Hematopoietic multipotent progenitor cell treated with erythropoietin and hydrocortisone succinate and interleukin-3 and kit ligand, for 8 days (in vitro differentiated cells): Measurements from ENCODE around the gene ADNP.
"Not testable (repeated sequence)": the region's sequence is repeated elsewhere in the genome, so short reads cannot be mapped to it uniquely, and the experiment has no call there.

Experiments used
- DNase-seq: peaks from one replicate; pipeline ENCODE4 v3.0.0-alpha.2; 2015

The ADNP gene

DNA sequence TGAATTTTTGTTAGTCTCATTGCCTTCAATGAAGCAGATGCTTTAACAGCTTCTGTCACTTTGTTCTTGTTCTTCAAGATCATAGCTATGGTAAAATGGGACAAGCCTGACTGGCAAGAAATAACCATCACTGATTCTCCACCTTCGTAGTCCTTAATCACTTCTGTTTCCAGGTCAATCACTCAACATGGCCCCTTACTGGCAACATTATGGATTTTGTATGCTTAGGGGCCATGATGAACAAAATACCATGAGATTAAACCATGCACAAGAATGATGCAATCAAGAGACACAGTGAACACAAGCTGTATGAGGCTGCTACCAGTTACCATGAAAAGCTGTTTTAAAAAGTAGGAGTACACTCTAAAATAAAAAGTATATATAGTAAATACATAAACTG is 32.8 kb downstream of the ADNP start:
- no peak for DNase-seq

DNA sequence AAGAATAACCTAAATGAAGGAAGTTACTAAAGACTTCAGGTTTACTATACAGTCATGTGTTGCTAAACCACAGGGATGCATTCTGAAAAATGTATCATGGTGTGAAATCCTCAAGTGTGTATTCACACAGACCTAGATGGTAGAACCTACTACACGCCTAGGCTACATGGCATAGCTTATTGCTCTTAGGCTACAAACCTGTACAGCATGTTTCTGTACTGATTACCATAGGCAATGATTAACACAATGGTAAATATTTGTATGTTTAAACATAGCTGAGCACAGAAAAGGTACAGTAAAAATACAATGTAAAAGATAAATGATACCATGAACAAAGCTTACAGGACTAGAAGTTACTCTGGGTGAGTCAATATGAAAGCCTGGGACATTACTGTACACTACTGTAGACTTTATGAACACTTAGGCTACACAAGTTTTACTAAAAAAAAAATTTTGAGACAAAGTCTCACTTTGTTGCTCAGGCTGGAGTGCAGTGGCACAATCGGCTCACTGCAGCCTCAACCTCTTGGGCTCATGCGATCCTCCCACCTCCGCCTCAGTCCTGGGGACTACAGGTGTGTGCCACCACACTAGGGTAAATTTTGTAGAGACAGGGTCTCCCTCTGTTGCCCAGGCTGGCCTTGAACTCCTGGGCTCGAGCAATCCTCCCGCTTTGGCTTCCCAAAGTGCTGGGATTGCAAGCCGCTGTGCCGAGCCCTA is 36.0 kb downstream of the ADNP start:
- DNase-seq: no peak

DNA sequence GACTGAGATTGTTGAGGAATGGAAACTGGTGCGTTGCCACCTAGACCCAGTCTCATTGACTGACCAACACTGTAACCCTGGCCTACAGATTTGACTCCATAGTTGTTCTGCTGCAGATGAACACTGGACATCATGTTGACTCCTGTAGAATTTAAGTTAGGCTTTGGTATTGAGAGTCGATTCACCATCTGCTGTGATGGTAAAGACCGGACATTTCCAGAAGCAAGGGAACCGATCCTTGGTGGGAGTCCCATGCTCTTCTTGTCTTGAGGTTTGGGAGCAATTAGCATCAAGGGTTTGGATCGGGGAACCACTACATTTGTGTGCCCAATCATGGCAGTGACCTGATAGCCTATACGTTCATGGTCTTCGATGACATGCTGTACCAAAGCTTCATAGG is 37.6 kb downstream of the ADNP start:
- no peak for DNase-seq

DNA sequence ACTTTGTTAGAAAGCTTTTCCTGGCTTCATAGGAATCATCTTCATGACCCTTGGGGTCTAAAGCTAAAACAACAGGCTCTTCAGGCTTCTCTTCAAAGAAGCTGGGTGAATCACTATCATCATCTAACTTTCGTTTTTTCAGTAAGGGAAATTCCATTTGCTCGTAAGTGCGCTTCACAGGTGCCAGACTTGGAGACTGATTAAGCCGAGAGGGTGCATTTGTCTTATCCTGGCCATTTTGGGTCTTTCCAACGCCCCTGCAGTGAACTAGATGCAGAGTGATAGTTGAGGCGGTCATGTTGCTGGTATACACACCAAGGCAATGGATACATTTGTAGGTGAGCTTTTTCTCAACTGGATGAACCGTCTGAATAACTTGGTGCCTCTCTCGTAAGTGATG is 38.8 kb downstream of the ADNP start:
- DNase-seq: no peak

DNA sequence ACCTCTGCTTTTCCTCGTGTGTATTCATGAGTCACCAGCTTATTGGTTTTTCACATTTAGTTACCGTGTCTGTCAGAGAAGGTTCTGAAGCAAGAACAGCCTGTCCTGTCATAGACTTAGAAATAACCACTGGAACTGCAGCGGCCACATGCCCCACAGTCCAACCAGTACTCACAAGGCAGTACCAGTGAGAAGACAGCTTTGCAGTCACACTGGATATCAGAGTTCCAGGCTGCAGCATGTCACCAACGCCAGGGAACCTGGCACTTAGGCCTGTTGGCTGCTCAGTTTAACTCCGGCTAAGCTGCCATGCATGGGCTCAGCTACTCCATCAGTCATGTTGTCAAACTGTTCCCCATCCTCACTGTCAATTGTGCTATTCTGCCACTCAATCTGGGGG is 40.1 kb downstream of the ADNP start:
- no peak for DNase-seq

DNA sequence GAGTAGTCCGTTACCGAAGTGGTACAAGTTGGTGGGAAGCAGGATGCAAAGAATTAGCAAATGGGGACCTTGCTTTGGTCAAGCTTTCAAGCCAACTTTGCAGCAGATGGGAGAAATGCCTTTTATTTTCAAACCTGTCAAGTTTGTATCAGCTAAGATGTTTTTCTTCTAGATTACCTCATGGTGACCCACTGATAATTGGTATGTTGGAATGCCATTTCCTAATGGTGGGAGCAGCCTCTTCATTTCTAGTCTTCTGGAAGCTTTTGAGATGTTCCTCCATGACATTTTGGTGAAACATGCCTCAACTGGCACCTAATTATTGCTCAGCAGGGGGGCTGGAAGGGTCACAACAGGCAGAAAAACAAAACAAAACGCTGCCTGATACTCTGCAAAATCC is 43.7 kb downstream of the ADNP start:
- DNase-seq: no peak

DNA sequence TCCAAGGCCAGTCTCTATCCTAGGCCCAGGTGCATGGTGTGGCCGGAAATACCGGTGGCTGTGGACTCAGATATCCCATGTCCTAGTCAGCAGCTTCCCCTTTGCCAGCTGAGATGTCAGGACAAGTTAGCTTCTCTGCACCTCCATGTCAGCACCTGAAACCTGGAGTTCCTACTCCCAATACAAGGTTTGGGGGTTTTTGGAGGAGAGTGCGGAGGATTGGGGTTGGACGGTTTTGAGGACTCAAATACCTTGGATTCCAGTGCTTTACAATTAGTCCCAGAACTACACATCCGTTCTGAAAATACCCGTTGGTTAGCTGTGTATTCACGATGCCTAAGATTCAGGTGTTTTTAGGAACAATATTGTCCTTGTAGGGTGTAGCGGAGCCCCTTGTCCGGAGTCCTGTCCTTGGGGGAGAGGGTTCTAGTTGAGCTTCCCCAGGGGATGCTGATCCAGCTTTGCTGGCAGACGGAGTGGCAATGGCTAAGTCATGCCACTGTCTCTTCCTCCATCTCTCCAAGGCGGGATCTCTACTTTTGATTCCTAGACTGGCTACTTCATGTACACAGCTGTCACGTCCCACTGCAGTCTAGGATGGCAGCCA is 45.0 kb downstream of the ADNP start:
- DNase-seq: no peak

DNA sequence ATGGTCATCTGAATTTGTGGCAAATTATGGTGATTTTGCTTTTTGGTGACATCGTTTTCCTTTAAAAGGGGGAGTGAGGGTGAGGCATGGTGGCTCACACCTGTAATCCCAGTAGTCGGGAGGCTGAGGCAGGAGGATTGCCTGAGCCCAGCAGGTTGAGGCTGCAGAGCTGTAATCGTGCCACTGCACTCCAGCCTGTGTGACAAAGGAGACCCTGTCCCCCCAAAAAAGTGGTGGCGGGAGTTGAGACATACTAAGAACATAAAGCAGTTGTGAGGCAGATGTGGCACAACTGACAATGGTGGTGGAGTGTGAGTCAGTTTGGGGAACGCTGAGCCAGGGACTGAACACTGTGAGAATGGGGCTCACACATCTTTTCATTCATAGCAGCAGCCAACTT is 45.5 kb downstream of the ADNP start:
- no peak for DNase-seq

DNA sequence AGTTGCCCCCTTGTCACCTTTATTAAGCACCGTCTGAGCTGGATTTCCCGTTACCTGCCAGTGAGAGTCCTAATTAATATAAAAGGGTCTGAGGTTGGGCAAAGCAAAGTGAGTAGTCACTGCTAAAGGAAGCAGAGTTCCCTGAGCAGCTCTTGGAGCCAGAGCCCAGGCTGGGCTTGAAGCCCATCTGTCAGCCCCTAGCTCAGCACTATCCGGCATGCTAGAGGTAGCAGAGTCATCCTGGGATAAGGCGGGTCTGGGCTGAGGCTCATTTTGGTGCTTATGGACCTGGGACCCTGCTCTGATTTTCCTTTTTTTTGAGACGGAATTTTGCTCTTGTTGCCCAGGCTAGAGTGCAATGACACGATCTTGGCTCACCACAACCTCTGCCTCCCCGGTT is 46.2 kb downstream of the ADNP start:
- no peak for DNase-seq

DNA sequence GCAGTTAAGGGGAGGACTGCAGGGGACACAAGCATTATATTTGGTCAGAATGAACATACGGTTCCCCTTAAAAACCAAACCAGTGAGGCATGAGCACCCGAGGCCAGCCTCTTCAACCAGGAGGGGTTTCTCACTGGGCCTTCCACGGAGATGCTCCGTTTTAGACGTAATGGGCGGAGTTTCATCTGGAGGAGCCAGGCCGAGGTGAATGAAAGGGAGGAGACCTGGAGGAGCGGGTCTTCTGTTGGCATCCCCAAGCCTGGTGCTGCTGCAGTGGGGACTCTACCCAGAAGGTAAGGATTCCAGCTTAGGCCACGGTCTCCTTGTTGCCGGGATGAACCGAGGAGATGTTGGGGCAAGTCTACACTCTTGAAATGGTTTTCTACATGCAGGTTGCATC is 47.4 kb downstream of the ADNP start:
- DNase-seq: no peak

DNA sequence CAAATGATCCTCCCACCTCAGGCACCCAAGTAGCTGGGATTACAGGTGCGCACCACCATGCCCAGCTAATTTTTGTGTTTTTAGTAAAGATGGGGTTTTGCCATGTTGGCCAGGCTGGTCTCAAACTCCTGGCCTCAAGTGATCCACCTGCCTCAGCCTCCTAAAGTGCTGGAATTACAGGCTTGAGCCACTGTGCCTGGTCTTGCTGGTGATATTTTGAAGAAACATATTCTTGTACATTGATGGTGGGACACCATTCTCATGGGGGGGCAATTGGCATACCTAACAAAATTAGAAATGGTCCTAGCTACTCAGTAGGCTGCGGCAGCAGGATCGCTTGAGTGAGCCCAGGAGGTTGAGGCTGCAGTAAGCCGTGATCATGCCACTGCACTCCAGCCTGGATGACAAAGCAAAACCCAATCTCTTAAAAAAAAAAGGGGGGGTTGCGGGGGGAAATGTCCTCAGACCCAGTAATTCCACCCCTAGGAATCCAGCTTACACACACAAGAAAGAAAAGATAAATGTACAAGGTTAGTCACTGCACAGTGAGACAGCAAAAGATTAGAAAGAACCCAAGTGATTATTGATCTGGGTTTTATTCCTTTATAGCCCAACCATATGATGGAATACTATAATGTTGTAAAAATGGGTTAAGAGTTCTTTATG is 49.3 kb downstream of the ADNP start:
- DNase-seq: not testable (repeated sequence)

DNA sequence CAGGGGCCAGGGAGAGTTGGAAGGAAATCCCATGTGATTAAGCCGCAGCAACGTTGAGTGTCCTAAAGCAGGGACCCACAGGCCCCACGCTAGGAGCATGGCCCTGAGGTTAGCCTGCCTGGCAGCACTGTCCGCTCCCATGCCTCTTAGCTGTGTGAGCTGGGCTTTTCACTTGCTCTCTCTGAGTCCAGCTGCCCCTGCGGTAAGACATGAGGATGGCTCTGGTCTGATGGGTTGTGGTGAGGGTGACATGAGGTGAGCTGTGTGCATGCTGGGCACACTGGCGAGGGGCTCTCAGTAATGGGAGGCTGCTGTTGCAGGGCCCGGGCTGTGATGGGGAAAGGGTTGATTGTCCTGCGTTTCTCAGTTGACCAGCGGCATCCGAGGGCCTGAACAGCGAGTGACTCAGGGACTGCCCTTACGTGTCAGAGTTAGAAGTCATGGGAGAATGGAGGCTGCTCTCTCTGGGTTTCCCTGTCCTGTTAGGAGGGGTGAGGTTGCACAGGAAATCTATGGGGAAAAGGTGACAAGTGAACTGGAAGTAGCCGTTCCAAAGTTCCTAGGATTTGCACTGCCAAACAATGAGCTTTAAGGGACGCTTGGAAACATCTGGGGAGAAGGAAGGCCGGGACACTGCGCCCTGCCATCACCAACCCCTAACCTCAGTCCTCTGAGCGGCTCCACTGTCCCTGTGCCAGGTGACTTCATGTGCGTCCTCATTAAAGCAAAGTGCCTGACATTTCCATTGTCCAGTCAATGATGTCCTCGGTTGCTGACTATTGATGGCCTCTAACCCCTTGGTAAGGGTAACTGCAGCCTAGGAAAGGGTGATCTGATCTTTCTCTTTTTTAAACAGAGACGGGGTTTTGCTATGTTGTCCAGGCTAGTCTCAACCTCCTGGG is 51.3 kb downstream of the ADNP start:
- DNase-seq: no peak

DNA sequence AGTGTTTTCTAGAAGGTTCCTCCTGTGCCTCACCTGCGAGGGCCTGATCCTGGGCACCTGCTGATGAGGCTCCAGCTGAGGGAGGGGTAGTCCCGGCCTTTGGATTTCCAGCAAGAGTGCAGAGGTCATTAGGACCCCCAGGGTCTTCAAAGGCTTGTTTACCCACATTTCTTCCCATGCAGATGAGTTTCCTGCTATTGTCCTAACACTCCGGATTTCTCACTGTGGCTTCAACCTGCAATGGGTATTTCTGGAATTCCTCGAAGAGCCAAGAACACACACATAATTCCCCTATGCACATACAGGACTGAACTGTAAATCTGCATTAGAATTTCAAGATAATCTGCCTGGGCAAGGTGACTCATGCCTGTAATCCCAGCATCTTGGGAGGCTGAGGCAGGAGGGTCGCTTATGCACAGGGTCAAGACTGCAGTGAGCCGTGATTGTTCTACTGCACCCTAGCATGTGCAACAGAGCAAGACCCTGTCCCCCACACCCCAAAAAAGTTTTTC is 53.9 kb downstream of the ADNP start:
- no peak for DNase-seq

DNA sequence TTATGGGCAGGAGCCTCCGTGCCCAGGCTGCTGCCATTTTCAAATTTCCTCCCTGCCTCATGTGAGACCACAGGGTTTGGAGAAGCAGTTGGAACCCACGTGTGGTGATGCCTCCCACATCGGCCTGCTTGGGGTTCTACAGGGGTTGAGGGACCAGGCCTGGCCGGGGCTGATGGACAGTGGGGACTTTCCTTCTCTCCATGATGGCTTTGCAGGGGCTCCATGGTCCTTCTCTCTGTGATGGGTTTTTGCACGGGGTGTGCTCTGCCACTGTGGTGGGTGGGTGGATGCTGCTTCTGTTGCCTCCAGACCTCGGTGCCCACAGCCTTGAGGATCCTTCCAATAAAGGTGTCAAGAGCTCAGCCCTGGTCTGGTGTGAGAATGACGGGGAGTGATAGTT is 54.4 kb downstream of the ADNP start:
- no peak for DNase-seq

DNA sequence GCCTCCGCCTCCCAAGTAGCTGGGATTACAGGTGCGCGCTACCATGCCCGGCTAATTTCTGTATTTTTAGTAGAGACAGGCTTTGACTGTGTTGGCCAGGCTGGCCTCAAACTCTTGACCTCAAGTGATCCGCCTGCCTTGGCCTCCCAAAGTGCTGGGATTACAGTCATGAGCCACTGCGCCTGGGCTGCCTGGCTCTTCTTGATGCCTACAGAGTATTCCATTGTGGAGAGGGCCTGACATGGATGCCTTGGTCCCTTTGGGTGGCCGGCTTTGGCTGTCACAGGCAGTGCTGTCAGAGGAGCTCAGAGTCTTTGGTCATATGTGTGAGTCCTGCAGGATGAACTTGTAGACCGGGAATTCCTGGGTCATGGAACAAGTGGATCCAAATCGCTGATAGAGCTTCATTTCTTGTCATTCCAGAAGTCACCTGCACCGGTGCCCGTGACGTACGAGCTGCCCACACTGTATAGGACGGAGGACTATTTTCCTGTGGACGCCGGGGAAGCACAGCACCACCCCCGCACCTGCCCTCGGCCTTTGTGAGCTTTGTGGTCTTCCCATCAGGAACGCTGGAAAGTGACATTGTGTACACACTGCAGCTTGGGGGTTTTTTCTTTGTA is 55.1 kb downstream of the ADNP start:
- DNase-seq: no peak

DNA sequence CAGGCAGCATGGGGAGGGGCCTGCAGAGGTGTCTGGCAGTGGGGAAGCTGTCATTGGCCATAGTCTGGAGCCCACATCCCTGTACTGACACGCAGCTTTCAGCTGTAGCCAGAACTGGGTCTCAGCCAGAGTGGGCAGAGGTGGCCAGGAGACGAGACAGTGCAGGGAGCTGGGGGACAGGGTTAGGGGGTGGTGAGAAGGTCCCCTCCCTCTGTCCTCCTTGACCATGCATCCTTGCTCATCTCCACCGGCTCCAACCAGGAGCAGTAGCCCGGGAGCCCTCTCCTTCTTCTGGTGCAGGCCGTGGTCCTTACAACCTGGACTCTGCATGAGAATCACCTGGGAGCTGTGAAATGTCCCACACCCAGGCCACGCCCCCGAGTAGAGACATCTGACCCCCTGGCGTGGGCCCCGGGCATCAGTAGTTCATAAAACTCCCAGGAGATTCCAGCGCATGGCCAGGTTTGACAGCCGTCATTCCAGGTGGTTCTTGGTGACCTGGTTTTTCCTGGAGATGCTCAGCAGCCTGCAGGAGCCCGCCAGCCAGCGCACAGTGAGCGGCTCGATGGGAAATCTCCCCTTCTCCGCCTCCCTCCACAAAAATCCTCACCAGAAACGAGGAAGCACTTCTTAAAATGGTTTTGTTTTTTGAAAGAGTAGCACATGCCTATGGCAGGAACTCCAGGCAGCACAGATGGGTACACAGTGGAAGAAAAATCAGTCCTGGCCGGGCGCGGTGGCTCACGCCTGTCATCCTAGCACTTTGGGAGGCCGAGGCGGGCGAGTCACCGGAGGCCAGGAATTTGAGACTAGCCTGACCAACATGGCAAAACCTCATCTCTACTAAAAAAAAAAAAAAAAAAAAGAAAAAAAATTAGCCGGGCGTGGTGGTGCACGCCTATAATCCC is 56.2 kb downstream of the ADNP start:
- DNase-seq: no peak

DNA sequence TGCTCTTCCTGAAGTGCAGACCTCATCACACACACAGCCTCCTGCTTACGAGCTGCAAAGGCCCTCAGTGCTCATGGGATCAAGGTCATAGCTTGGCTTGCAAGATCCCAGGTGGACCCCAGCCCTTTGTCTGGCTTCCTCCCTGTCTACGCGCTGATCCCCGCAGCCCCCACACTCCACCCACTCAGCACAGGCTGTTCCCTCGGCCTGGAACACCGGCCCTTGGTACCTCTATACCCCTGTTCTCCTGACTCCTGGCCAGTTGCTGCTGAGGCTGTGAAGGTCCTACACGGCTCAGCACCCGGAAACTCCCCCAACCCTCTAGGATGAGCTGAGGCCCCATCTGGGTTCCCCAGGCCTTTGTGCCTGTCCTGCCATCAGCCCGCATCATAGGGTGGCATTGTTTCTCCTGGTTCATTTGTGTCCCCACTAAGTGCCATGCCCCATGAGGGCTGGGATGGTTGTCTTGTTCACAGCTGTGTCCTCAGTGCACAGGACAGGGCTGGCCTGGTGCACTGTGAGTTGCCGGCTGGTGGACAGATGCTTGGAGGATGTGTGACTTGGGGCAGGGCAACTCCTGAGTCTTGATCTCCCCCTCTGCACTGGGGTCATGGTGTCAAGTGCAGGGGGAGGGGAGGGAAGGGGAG is 57.0 kb downstream of the ADNP start:
- no peak for DNase-seq

DNA sequence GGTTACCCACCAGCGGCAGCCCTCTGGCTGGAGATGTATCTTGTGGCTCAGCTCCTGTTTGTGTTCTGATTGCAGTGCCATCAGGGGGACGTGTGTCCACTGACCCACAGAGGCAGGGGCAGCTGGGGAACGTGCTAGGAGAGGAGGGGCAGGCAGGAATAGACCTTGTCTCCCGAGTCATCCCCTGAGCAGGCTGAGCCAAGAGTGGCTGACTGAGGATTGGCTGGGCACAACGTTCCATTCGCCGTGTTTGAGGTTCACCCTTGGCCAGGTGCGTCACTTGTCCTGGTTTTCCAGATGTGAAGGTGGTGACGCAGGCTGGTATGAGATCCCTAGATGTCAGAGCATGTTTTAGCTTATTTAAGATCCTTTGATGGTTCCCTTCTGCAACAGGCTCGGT is 57.7 kb downstream of the ADNP start:
- no peak for DNase-seq

DNA sequence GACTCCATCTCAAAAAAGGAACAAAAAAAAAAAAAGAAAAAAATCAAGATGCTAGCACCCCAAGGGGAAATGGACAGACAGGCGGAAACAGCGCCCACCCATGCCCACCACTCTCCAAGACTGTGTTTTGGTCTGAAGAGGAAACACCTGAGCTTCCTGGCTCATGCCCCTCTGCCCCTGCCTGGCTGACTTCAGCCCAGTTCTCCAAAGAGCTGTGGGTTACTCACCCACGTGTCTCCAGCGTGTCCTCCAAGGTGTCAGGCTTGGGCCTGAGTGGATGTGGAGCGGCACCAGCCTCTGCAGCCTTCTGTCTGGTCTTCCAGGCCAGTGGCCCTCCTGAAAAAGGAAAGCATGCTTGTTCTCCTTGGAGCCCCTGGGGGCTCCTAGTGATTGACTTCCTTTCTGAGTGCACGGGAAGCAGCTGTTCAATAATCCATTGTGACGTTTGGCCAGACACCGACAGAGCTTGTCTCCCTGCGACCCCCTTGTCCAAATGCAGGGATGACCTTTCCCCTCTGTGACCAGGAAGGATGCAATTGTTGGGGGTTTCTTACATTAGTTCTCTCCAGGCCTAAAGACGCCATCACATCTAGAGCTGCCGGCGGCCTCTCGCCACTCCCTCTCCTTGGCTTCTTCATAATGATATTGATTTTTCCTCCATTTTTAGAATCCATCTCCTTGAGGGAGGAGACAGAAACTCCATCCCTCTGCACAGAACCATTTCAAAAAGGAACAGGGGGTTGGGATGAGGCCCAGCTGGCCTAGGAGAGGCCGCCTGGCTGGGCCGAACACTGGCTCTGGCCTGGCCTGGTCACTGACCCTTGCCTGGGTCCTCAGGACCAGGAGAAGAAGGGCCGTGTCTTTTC is 58.4 kb downstream of the ADNP start:
- no peak for DNase-seq

DNA sequence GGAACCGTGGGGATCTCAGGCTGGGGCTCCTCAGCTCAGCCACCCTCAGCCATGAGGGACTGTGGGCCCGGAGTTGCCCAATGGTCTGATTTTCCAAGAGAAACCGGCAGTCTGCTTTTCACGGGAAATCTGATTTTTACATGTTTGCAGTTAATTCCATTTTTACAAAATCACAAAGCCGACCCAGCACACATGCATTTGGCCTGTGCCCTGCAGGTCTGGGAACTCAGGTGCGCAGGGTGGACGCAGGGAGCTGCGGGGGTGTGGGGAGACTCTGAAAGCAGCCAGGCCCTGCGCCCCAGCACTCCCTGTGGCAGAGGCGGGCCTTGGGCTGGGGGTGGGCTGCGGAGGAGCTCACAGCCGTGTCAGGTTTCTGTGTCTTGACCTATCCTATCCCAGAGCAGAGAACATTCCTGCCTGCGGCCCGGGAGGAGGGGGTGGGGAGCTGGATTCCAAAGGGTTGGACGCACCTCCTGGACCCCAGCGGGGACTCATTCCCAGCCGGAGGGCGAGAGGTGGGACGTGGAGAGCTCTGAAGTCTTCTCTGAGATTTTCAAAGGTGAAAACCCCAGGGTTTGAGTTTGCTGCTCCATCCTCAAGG is 60.6 kb downstream of the ADNP start:
- DNase-seq: no peak
